NT2/D1 (cell line): Measurements from ENCODE around the gene MBNL2.

Experiments
- DNase-seq: peaks from one replicate; pipeline ENCODE4 v3.0.0-alpha.2; 2011; ENCODE audit warnings: low read depth, low spot score
- H3K27me3 ChIP-seq: 2 replicates; pipeline ENCODE4 v1.6.0; 2011; ENCODE audit warnings: mild to moderate bottlenecking; ENCODE audit not compliant: insufficient read length, insufficient read depth
- H3K36me3 ChIP-seq: 2 replicates; pipeline ENCODE4 v1.6.1; 2011; ENCODE audit warnings: mild to moderate bottlenecking, low read length, mixed read lengths; ENCODE audit not compliant: insufficient read depth, insufficient read length
- H3K4me1 ChIP-seq: 2 replicates; pipeline ENCODE4 v1.5.1; 2011; ENCODE audit not compliant: insufficient read depth, insufficient read length
- H3K4me3 ChIP-seq: 2 replicates; pipeline ENCODE4 v1.5.1; 2011; ENCODE audit warnings: low read depth; ENCODE audit not compliant: insufficient read length
- H3K9ac ChIP-seq: 2 replicates; pipeline ENCODE4 v1.6.0; 2011; ENCODE audit warnings: low read depth; ENCODE audit not compliant: insufficient read length
- H3K9me3 ChIP-seq: 2 replicates; pipeline ENCODE4 v1.5.1; 2011; ENCODE audit warnings: mild to moderate bottlenecking, low read length; ENCODE audit not compliant: insufficient read depth
- SUZ12 ChIP-seq: IDR thresholded peaks from 2 replicates; pipeline ENCODE4 v1.6.1; 2011; ENCODE audit not compliant: insufficient read length, insufficient read depth; ENCODE audit errors: extremely low read depth
- YY1 ChIP-seq: IDR thresholded peaks from 2 replicates; pipeline ENCODE4 v1.6.1; 2011; ENCODE audit not compliant: insufficient read length, insufficient read depth
- ZNF274 ChIP-seq: IDR thresholded peaks from 2 replicates; pipeline ENCODE4 v1.6.1; 2011; ENCODE audit warnings: mild to moderate bottlenecking, low read depth, low read length

MBNL2 gene

DNA sequence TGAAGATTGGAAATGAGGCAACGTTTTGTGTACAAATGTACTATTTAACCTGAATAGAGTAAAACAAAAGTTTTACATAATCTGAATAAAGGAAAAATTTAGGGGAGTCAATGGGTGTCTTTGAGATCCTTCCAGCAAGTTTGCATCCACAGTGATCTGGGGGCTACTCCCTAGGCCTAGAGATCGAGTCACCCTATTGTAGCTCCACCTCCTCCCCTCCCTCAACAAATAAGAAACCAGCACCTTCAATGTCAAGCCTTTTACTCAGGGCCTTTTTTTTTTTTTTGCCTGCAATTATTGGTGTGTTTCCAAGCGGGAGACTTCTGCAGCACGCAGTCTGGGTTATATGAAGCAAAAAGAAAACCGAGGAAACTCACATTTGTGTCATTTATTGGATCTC, 195.6 kb downstream of the MBNL2 start:
- no peak overlapping the region for H3K9ac ChIP-seq
- H3K9me3 ChIP-seq = no peaks in the 10 kb centered on the region
- H3K27me3 ChIP-seq = no peaks in the 10 kb centered on the region
- H3K36me3 ChIP-seq = no peaks in the 10 kb centered on the region
- no peak for DNase-seq
- TF ChIP-seq ZNF274 (no peak), YY1 (no peak), SUZ12 (no peak)
- no peaks in the 10 kb centered on the region for H3K4me1 ChIP-seq
- H3K4me3 ChIP-seq = no peak overlapping the region

DNA sequence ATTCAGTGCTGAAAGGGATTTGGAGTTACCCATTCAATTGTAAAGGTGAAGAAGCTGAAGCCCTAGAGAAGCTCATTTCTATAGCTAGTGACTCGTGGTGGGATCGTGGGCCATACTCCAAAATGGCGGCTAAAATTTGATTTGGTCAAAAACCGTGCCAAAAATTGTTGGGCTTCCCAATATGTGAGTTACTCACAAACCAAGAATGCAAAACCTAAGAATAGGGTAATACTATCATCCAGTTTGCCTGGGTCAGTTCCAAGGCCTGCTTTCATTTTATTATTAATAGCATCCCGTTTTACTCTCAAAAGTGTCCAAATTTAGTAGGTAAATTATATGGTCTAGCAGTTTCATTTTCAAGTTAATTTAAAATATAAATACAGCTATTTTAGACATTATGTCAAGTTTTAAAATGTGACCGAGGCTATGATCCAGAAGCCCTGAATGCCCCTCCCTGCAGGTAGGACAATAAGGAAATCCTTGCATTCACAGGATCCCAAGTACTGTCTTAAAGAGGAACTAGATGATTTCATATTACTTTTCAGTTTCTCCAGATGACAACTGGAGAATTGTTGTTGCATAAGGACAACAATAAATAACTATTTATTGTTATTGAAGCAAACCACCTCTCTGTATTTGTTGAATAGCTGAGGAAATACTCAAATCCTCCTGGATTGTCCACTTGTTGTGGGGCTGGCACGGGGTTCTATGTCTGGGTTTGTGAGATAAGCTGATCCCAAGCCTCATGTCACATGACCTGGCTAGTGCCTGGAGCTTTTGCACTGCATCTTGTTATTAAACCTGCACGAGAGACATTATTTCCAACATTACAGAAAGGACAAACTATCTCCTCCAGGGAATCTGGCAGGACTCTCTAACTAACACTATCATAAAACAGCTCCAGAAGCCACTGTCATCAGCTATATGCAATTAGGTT, 200.3 kb downstream of the MBNL2 start:
- no peaks in the 10 kb centered on the region for H3K36me3 ChIP-seq
- no peak for DNase-seq
- TF ChIP-seq ZNF274 (no peak), YY1 (no peak), SUZ12 (no peak)
- no peaks in the 10 kb centered on the region for H3K27me3 ChIP-seq
- no peaks in the 10 kb centered on the region for H3K9me3 ChIP-seq
- H3K4me3 ChIP-seq = no peak overlapping the region
- no peak overlapping the region for H3K9ac ChIP-seq
- no peaks in the 10 kb centered on the region for H3K4me1 ChIP-seq

DNA sequence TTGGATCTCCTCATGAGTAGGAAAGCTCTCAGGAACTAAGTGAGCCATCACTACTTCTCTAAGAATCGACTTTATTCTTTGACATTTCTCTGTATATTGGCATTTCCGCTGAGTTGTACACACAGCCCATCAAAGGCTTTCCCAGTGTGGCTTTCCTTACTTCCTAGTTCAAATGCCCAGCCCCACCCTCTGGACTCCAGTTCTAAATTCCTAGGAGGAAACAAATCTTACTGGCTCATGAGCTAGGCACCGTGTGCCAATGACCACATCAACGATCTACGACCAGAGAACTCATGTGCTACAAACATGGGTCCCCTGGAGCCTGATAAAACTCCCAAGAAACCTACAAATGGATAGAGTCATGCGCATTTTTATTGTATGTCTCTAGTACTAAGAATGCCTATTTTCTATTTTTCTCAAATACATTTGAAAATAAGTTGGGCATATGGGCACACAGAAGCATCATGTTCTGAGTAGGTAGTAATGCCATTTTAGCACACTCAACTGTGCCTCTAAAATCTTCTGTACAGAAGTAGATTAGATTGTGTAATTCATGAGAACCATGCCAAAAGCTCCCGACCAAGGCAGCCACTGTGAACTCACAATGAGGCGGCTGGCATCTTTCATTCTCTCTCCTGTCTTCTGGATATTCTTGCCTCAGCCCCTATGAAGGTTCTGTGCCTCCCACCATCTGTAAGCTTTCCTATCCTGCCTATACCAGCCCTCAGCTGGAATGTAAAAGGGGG, 201.3 kb downstream of the MBNL2 start:
- TF ChIP-seq ZNF274 (no peak), YY1 (no peak), SUZ12 (no peak)
- H3K4me1 ChIP-seq = no peaks in the 10 kb centered on the region
- no peaks in the 10 kb centered on the region for H3K36me3 ChIP-seq
- DNase-seq = no peak
- no peaks in the 10 kb centered on the region for H3K9me3 ChIP-seq
- no peak overlapping the region for H3K9ac ChIP-seq
- no peaks in the 10 kb centered on the region for H3K27me3 ChIP-seq
- no peak overlapping the region for H3K4me3 ChIP-seq

DNA sequence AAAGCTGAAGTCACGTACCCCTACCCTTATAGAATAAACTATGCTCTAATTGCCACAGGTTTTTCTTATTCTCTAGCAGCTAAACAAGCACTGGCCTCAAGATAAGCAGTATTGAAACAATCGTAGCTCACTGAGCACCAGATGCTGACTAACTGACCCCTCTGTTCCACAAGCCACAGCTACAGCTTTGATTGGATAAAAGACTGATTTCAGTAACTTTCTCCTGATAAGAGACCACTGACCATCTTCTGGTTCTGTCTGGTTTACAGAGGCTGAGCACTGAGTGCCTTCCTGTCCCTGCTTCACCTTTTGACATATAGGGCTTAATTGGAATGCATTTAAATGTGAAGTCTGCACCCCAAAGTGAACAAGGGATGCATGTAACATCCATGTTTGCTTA, 203.5 kb downstream of the MBNL2 start:
- TF ChIP-seq ZNF274 = no peak
- TF ChIP-seq YY1 = no peak
- no peak for TF ChIP-seq SUZ12
- H3K4me1 ChIP-seq = no peaks in the 10 kb centered on the region
- no peak overlapping the region for H3K4me3 ChIP-seq
- no peaks in the 10 kb centered on the region for H3K27me3 ChIP-seq
- no peak for DNase-seq
- no peaks in the 10 kb centered on the region for H3K9me3 ChIP-seq
- H3K9ac ChIP-seq = no peak overlapping the region
- no peaks in the 10 kb centered on the region for H3K36me3 ChIP-seq

DNA sequence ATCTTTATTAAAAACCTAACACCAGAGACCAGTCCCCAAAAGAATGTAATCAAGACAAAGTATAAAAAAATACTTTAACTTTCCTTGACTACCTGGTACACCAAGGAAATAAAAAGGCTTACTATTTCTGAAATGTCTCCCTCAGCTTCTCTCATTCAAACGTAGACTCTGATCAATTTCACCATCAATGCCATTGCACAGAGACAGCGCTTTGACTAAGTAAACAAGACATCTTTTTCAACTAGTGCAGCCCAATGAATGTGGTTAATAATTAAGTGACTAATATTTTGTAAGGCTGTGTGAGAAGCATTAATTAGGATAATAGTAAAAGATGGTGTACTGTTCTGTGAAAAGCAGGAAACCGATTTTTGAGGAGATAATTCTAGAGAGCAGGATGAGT, 204.6 kb downstream of the MBNL2 start:
- no peak for DNase-seq
- Histone ChIP-seq H3K36me3 (no peaks in the 10 kb centered on the region), H3K9ac (no peak overlapping the region), H3K27me3 (no peaks in the 10 kb centered on the region), H3K4me1 (no peaks in the 10 kb centered on the region), H3K4me3 (no peak overlapping the region), H3K9me3 (no peaks in the 10 kb centered on the region)
- no peak for TF ChIP-seq YY1
- no peak for TF ChIP-seq ZNF274
- no peak for TF ChIP-seq SUZ12

DNA sequence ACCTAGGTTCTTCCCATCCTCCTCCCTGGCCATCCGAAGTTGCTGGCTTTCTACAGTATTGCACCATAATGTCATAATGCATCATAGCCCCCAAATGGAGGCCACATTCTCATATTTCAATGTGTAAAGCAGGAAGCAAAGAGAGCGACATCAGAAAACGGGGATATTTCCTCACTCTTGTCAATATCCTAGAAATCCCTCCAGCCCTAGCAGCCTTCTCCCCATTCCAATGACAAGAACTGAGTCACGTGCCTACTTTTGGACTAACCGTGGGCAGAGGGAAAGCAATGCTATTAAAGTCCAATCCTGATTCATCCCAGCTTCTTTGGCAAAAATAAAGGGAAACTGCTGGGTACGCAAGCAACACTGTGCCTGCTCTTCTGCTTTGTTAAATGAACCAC, 207.5 kb downstream of the MBNL2 start:
- Histone ChIP-seq H3K4me3 (no peak overlapping the region), H3K9ac (no peak overlapping the region), H3K4me1 (peaks cover 2% of the 10 kb centered on the region), H3K27me3 (no peaks in the 10 kb centered on the region), H3K36me3 (no peaks in the 10 kb centered on the region), H3K9me3 (0 out of 2 replicates have a peak, but pooled peaks cover 9% of the 10 kb centered on the region)
- no peak for TF ChIP-seq ZNF274
- TF ChIP-seq YY1 = no peak
- no peak for TF ChIP-seq SUZ12
- no peak for DNase-seq

DNA sequence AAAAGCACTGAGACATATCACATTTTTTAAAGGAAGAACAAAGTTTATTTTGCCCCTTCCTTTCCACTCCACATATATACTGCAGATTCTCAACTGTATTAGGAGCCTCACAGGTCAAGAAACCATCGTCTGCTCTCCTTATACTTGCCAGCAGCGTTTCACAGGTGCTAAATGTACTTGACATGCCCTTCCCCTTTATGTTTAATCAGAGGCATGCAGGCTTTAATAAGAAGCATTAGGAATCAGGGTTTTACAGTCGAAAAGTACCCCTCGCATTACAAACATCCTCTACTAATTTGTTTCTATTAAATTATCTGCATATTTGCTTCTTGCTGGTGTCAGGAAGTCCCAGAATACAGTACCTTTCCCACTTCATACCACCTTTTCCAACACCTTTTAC, 208.2 kb downstream of the MBNL2 start:
- Histone ChIP-seq H3K36me3 (no peaks in the 10 kb centered on the region), H3K27me3 (no peaks in the 10 kb centered on the region), H3K4me1 (peaks cover 2% of the 10 kb centered on the region), H3K4me3 (no peak overlapping the region), H3K9ac (no peak overlapping the region), H3K9me3 (0 out of 2 replicates have a peak, but pooled peaks cover 9% of the 10 kb centered on the region)
- no peak for TF ChIP-seq ZNF274
- no peak for TF ChIP-seq YY1
- TF ChIP-seq SUZ12 = no peak
- DNase-seq = no peak
